Measurements from ENCODE around the gene ETS2. TPM values are rescaled to one million over a fixed set of nuclear protein-coding genes. Genes with fewer than 3 reads are reported as not detected.

ETS2 gene
- total RNA-seq, 1 donor from 2014 or later: 22.4 TPM

DNA sequence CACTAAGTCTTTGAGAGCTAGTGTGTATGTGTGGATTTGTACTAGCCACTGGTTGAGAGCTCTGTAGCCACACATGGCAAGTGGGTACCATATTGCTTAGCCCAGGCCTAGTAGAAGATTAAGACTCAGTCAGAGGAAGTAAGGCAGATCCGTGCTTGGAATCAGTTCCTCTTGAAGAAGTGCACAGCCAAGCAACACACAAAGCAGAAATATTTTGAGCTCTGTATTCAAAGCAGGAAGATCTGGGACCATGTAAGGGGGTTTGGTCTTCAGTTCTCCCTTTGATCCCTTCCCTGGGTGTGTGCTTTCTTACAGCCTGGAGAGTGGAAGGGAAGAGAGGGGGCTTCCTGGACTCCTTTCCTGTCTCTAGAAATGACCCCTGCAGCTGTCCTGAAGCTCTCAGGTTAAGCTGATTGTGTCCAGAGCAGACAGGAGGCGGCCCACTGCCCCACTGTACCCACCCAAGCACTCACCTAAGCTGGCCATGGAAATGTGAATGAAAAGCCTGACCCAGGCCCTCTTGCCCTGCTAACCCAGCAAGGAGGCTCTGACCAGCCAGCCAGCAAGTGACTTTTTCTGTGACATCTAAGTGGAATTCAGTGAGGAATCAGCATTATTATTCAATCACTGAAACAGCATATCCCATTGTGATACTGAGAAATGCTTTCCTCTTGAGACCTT lies 3.6 kb downstream of the ETS2 start:
- Histone ChIP-seq H3K4me3 (no peak overlapping the region), H4K20me1 (ENCODE audit: low read depth) (peaks cover 30% of the 10 kb centered on the region), H3F3A (ENCODE audit: low read depth) (peaks cover 30% of the 10 kb centered on the region), H2AFZ (replicated peaks) (no peak overlapping the region), H3K9me3 (ENCODE audit: low read depth) (no peaks in the 10 kb centered on the region), H3K27ac (no peak overlapping the region), H3K79me2 (ENCODE audit: low read depth) (peaks cover 61% of the 10 kb centered on the region), H3K27me3 (peaks cover 6% of the 10 kb centered on the region), H3K4me2 (no peak overlapping the region), H3K4me1 (peaks cover 40% of the 10 kb centered on the region), H3K9ac (no peak overlapping the region), H3K36me3 (no peaks in the 10 kb centered on the region)
- Mint-ChIP-seq H3K36me3 (peaks cover 22% of the 10 kb centered on the region), H3K27me3 (ENCODE audit: insufficient read depth, low read depth) (peaks cover 6% of the 10 kb centered on the region), H3K4me1 (peaks cover 26% of the 10 kb centered on the region), H3K9me3 (no peaks in the 10 kb centered on the region), H3K27ac (no peak overlapping the region), H3K4me3 (no peak overlapping the region)
- no peak for DNase-seq (ENCODE audit: low spot score)
- TF ChIP-seq EZH2phosphoT487 (IDR thresholded peaks at IDR 0.05): no peak
- TF ChIP-seq EZH2 (IDR thresholded peaks at IDR 0.05): no peak
- TF ChIP-seq, protein P1, sequence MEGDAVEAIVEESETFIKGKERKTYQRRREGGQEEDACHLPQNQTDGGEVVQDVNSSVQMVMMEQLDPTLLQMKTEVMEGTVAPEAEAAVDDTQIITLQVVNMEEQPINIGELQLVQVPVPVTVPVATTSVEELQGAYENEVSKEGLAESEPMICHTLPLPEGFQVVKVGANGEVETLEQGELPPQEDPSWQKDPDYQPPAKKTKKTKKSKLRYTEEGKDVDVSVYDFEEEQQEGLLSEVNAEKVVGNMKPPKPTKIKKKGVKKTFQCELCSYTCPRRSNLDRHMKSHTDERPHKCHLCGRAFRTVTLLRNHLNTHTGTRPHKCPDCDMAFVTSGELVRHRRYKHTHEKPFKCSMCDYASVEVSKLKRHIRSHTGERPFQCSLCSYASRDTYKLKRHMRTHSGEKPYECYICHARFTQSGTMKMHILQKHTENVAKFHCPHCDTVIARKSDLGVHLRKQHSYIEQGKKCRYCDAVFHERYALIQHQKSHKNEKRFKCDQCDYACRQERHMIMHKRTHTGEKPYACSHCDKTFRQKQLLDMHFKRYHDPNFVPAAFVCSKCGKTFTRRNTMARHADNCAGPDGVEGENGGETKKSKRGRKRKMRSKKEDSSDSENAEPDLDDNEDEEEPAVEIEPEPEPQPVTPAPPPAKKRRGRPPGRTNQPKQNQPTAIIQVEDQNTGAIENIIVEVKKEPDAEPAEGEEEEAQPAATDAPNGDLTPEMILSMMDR (IDR thresholded peaks at IDR 0.05): no peak

DNA sequence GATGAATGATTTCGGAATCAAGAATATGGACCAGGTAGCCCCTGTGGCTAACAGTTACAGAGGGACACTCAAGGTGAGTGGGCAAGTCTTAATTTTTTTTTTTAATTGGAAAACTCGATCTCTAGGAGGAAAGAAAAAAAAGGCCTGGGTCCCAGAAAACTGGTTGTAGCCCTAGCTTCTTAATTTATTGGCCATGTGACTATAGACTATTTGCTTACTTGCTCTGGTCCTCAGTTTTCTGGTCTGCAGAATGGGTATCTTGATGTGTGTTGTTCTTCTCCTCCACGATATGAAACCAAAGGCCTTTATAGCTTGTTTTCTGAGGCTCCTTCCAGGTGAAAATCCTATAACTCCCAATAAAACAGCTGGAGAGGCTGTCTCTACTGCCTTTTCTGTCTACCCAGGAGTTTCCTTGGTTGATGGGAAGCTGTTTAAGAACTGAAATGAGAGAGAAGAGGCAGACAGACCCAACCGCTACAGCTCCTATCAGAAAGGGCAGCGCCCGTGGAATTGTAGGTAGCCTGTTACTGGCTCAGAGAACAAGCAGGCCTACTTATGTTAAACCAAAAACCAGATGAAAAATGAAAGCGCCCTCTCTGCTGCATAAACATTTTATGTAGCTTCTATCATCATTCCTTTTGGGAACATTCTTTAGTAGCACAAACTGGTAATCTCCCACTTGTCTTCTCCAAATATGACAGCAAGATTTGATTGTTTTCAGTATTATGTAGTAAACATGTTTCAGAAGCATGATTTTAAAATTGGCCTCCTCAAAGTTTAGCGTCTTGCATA lies 4.5 kb downstream of the ETS2 start:
- peaks cover 61% of the 10 kb centered on the region for H3K79me2 ChIP-seq (ENCODE audit: low read depth)
- H3K4me1 Mint-ChIP-seq: peaks cover 22% of the 10 kb centered on the region
- H3K4me3 ChIP-seq: no peak overlapping the region
- no peak overlapping the region for H3K9ac ChIP-seq
- no peaks in the 10 kb centered on the region for H3K9me3 ChIP-seq (ENCODE audit: low read depth)
- H2AFZ ChIP-seq (replicated peaks): no peak overlapping the region
- H3K27me3 Mint-ChIP-seq (ENCODE audit: insufficient read depth, low read depth): peaks cover 3% of the 10 kb centered on the region
- no peak overlapping the region for H3K4me2 ChIP-seq
- peaks cover 31% of the 10 kb centered on the region for H3K36me3 Mint-ChIP-seq
- DNase-seq (ENCODE audit: low spot score): no peak
- H3K27ac Mint-ChIP-seq: no peak overlapping the region
- H3K36me3 ChIP-seq: no peaks in the 10 kb centered on the region
- H3K4me3 Mint-ChIP-seq: no peak overlapping the region
- H3F3A ChIP-seq (ENCODE audit: low read depth): peaks cover 25% of the 10 kb centered on the region
- H4K20me1 ChIP-seq (ENCODE audit: low read depth): peaks cover 30% of the 10 kb centered on the region
- peaks cover 40% of the 10 kb centered on the region for H3K4me1 ChIP-seq
- H3K27me3 ChIP-seq: no peaks in the 10 kb centered on the region
- no peak overlapping the region for H3K27ac ChIP-seq
- H3K9me3 Mint-ChIP-seq: no peaks in the 10 kb centered on the region
- no peak for TF ChIP-seq EZH2phosphoT487 (IDR thresholded peaks at IDR 0.05)
- no peak for TF ChIP-seq EZH2 (IDR thresholded peaks at IDR 0.05)
- TF ChIP-seq, protein P1 (IDR thresholded peaks at IDR 0.05): no peak

DNA sequence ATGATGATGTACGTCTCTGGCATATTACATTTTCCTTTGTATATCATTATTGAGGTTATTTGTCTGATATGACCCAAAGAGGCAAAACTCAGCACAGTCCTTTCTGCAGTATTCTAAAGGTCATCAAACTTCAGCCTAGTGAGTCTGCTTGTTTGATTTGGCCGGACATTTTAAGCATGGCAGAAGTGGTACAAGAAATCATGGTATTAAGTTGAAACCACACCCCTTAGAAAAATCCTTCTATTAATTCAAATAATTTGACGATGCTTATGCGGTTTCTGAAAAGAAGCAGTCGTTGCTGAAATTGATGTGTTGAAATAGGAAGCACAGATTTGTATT lies 5.1 kb downstream of the ETS2 start:
- Histone ChIP-seq H3K4me1 (peaks cover 40% of the 10 kb centered on the region), H3K4me3 (no peak overlapping the region), H3K9ac (no peak overlapping the region), H3K79me2 (ENCODE audit: low read depth) (peaks cover 61% of the 10 kb centered on the region), H2AFZ (replicated peaks) (no peak overlapping the region), H4K20me1 (ENCODE audit: low read depth) (peaks cover 30% of the 10 kb centered on the region), H3K27ac (no peak overlapping the region), H3K9me3 (ENCODE audit: low read depth) (no peaks in the 10 kb centered on the region), H3K27me3 (no peaks in the 10 kb centered on the region), H3K4me2 (peak overlapping the region; percentile 18), H3F3A (ENCODE audit: low read depth) (peaks cover 19% of the 10 kb centered on the region), H3K36me3 (no peaks in the 10 kb centered on the region)
- TF ChIP-seq EZH2phosphoT487 (IDR thresholded peaks at IDR 0.05) (no peak), EZH2 (IDR thresholded peaks at IDR 0.05) (no peak)
- TF ChIP-seq, protein P1 (IDR thresholded peaks at IDR 0.05): no peak
- Mint-ChIP-seq H3K27me3 (ENCODE audit: insufficient read depth, low read depth) (peaks cover 3% of the 10 kb centered on the region), H3K9me3 (no peaks in the 10 kb centered on the region), H3K36me3 (peaks cover 33% of the 10 kb centered on the region), H3K27ac (no peak overlapping the region), H3K4me1 (peaks cover 22% of the 10 kb centered on the region), H3K4me3 (no peak overlapping the region)
- no peak for DNase-seq (ENCODE audit: low spot score)
